K562 (cell line): Measurements from ENCODE around the gene CCL19. TPM values are rescaled to one million over a fixed set of nuclear protein-coding genes. Genes with fewer than 3 reads are reported as not detected.

ENCODE experiments used
- CTBP1 ChIP-seq: fragments of 450-650 bp; IDR thresholded peaks from 2 replicates; pipeline ENCODE4 v1.6.1; 2016; ENCODE audit warnings: borderline replicate concordance
- DDX20 ChIP-seq: fragments of 450-650 bp; IDR thresholded peaks from 2 replicates; pipeline ENCODE4 v1.6.1; 2016; ENCODE audit warnings: missing genetic modification characterization, low read depth, mild to moderate bottlenecking, missing compliant biosample characterization, moderate library complexity
- HSF4 ChIP-seq: fragments of 250-450 bp; sonication (Bioruptor Pico); IDR thresholded peaks from 2 replicates; pipeline ENCODE4 v2.1.2; 2022; ENCODE audit warnings: mild to moderate bottlenecking, moderate library complexity, borderline replicate concordance
- MYC ChIP-seq, 2 experiments: fragments of 250-450 bp in 1 of 2; sonication (Bioruptor Pico) in 1 of 2; IDR thresholded peaks; 2 replicates each; pipeline versions ENCODE4 v1.5.1 to v1.6.1; 2012 to 2021; ENCODE audit warnings: low read depth in 2 of 2, borderline replicate concordance in 1 of 2, improper control_type of control experiment in 1 of 2, low read length in 1 of 2, mild to moderate bottlenecking in 1 of 2, moderate library complexity in 1 of 2
- RAD21 ChIP-seq, 2 experiments: fragments of 250-450 bp in 1 of 2; fragments of 450-650 bp in 1 of 2; sonication (Bioruptor Pico) in 1 of 2; formaldehyde crosslinking in 1 of 2; IDR thresholded peaks in 1 of 2; conservative IDR thresholded peaks in 1 of 2; 2 replicates each; pipeline versions ENCODE4 v1.4.0 to v1.8.0; 2020 to 2022; ENCODE audit warnings: mild to moderate bottlenecking in 2 of 2, moderate library complexity in 1 of 2
- REST ChIP-seq, 2 experiments: fragments of 450-650 bp; formaldehyde crosslinking in 1 of 2; IDR thresholded peaks; 2 replicates each; pipeline versions ENCODE4 v1.4.0 to v1.6.1; 2014 to 2020; ENCODE audit warnings: mild to moderate bottlenecking in 2 of 2, borderline replicate concordance in 1 of 2, low read depth in 1 of 2
- SMC3 ChIP-seq: conservative IDR thresholded peaks from 2 replicates; pipeline ENCODE4 v1.6.1; 2011; ENCODE audit warnings: low read depth, low read length, improper control_type of control experiment; ENCODE audit not compliant: insufficient read depth
- TFAP4 ChIP-seq: sonication (generic); formaldehyde crosslinking; IDR thresholded peaks from 2 replicates; pipeline ENCODE4 v1.8.0; 2022; ENCODE audit warnings: missing genetic modification reagents, mild to moderate bottlenecking, moderate library complexity, borderline replicate concordance
- XRCC5 ChIP-seq: fragments of 200-400 bp; formaldehyde crosslinking; IDR thresholded peaks from 2 replicates; pipeline ENCODE4 v1.6.1; 2017; ENCODE audit warnings: low read depth, mild to moderate bottlenecking, low read length
- polyA plus RNA-seq, 8 experiments: library from polyadenylated mRNA; depleted of rRNA in 4 of 8; stranded (reverse) in 5 of 8; unstranded in 3 of 8; fragments of >200 nt; fragmentation: Nextera tagmentation in 2 of 8; fragmentation: Illumina TruSeq in 1 of 8; extraction: Ambion mirVana in 2 of 8; extraction: Trizol in 1 of 8; gene quantifications; 2 replicates each; pipeline versions ENCODE4 v1.2.1 to v1.2.3, GENCODE V29; 2011 to 2014; ENCODE audit warnings: inconsistent platforms in 1 of 8, missing spikeins in 1 of 8
- total RNA-seq, 7 experiments: library from RNA; depleted of rRNA in 6 of 7; stranded (reverse); fragments of >200 nt in 6 of 7; fragmentation: Illumina TruSeq in 2 of 7; extraction: Trizol in 2 of 7; gene quantifications; 2 replicates each; pipeline versions ENCODE4 v1.2.1 to v1.2.3, GENCODE V29; 2011 to 2021; ENCODE audit warnings: low replicate concordance in 1 of 7
- TF ChIP-seq, protein P1 (sequence below): fragments of 250-450 bp; sonication (Bioruptor Pico); IDR thresholded peaks from 2 replicates; pipeline ENCODE4 v1.5.0; 2021; ENCODE audit warnings: mild to moderate bottlenecking, borderline replicate concordance
- TF ChIP-seq, protein P2 (sequence below), 2 experiments: fragments of 450-650 bp; conservative IDR thresholded peaks; 2 replicates each; pipeline ENCODE4 v1.6.1; 2017; ENCODE audit warnings: mild to moderate bottlenecking in 2 of 2, moderate library complexity in 2 of 2

CCL19 gene
- total and polyA plus RNA-seq, 9 of the 15 experiments (the other 6 are each of a cell fraction or from before 2014, with no cell fraction given): not detected

DNA sequence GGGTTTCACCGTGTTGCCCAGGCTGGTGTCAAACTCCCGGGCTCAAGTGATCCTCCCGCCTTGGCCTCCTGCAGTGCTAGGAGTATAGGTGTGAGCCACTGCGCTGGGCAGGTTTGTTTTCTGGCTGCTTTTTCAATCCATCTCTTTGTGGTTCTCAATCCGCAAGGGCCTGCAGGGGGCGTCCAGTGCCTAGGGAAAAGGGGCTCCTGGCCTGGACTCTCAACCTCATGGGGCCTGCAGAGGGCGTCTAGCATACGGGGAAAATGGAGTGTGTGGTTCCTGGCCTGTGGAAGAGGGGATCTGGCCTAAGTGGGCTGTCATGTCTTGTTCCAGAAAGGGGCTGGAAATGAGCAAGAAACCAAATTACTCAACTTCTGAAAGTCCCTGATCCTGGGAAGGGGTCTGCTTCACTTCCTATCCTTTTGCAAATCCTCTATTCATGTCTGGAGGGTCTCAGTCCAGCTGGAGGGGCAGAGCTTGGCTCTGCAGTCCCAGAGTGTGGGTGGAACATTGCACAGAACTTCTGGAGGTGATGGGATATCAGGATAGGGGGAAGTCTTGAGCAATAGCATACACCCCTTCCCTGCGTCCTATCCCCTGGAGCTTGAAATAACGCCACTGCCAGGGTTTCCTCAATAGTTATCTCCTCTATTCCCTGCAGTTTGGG is 15.9 kb downstream of the CCL19 start (continued):
- TF ChIP-seq MYC (IDR thresholded peaks at IDR 0.05; ENCODE audit: low read depth, low read length) (peak; percentile 44; the same call in 1 of the 2 replicates), MYC (CRISPR knock-in tag; IDR thresholded peaks at IDR 0.05; ENCODE audit: borderline replicate concordance, low read depth) (no peak), RAD21 (CRISPR knock-in tag; conservative IDR thresholded peaks at IDR 0.05 in 1 of 2, IDR thresholded peaks at IDR 0.05 in 1 of 2) (peak; percentile 48 to 76), DDX20 (no peak), XRCC5 (peak; percentile 91), SMC3 (peak; percentile 64), HSF4 (CRISPR knock-in tag) (no peak), REST (IDR thresholded peaks at IDR 0.05; ENCODE audit: borderline replicate concordance) (peak; percentile 57; the same call in 1 of the 2 replicates), REST (CRISPR knock-in tag; IDR thresholded peaks at IDR 0.05; ENCODE audit: low read depth) (no peak), TFAP4 (peak; percentile 34; the same call in 1 of the 2 replicates), CTBP1 (0 out of 2 replicates have a peak, but pooled peaks have one; percentile 17)
- TF ChIP-seq, protein P1, sequence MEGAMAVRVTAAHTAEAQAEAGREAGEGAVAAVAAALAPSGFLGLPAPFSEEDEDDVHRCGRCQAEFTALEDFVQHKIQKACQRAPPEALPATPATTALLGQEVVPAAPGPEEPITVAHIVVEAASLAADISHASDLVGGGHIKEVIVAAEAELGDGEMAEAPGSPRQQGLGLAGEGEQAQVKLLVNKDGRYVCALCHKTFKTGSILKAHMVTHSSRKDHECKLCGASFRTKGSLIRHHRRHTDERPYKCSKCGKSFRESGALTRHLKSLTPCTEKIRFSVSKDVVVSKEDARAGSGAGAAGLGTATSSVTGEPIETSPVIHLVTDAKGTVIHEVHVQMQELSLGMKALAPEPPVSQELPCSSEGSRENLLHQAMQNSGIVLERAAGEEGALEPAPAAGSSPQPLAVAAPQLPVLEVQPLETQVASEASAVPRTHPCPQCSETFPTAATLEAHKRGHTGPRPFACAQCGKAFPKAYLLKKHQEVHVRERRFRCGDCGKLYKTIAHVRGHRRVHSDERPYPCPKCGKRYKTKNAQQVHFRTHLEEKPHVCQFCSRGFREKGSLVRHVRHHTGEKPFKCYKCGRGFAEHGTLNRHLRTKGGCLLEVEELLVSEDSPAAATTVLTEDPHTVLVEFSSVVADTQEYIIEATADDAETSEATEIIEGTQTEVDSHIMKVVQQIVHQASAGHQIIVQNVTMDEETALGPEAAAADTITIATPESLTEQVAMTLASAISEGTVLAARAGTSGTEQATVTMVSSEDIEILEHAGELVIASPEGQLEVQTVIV: no peak
- TF ChIP-seq, protein P2, sequence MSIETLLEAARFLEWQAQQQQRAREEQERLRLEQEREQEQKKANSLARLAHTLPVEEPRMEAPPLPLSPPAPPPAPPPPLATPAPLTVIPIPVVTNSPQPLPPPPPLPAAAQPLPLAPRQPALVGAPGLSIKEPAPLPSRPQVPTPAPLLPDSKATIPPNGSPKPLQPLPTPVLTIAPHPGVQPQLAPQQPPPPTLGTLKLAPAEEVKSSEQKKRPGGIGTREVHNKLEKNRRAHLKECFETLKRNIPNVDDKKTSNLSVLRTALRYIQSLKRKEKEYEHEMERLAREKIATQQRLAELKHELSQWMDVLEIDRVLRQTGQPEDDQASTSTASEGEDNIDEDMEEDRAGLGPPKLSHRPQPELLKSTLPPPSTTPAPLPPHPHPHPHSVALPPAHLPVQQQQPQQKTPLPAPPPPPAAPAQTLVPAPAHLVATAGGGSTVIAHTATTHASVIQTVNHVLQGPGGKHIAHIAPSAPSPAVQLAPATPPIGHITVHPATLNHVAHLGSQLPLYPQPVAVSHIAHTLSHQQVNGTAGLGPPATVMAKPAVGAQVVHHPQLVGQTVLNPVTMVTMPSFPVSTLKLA (conservative IDR thresholded peaks at IDR 0.05): 0 out of 4 replicates have a peak, but pooled peaks of 1 of the 2 experiments have one; percentile 20
